GM23338 (cell line): ENCODE data around the gene CDKAL1. TPM values are rescaled to one million over a fixed set of nuclear protein-coding genes. Genes with fewer than 3 reads are reported as not detected.

Source experiments
- ATAC-seq: fragments of 200-7000 bp; cut with Tn5 transposase; 3 replicates; pipeline ENCODE4 v1.9.1; 2020
- DNase-seq: peaks from one replicate; pipeline ENCODE4 v3.0.0-alpha.2; 2015; ENCODE audit warnings: low spot score
- H2AFZ ChIP-seq: fragments of 200-600 bp; sonication (generic); 2 replicates; pipeline ENCODE4 v1.8.0; 2016; ENCODE audit warnings: antibody characterized with exemption, mild to moderate bottlenecking, moderate library complexity
- H3F3A ChIP-seq: fragments of 200-600 bp; sonication (generic); replicated peaks from 2 replicates; pipeline ENCODE4 v1.8.0; 2017; ENCODE audit warnings: antibody characterized with exemption, mixed run types, low read depth
- H3K27ac ChIP-seq: fragments of 200-600 bp; sonication (generic); 2 replicates; pipeline ENCODE4 v1.6.1; 2016; ENCODE audit warnings: low read depth
- H3K27me3 ChIP-seq: fragments of 200-600 bp; sonication (generic); 2 replicates; pipeline ENCODE4 v1.8.0; 2016; ENCODE audit warnings: mild to moderate bottlenecking, mixed run types, moderate library complexity; ENCODE audit not compliant: insufficient read depth
- H3K36me3 ChIP-seq: fragments of 200-600 bp; sonication (generic); 2 replicates; pipeline ENCODE4 v1.8.0; 2016; ENCODE audit warnings: mild to moderate bottlenecking; ENCODE audit not compliant: insufficient read depth
- H3K4me1 ChIP-seq: fragments of 200-600 bp; sonication (generic); 2 replicates; pipeline ENCODE4 v1.8.0; 2016; ENCODE audit warnings: mild to moderate bottlenecking, moderate library complexity; ENCODE audit not compliant: insufficient read depth
- H3K4me2 ChIP-seq: fragments of 200-600 bp; sonication (generic); 2 replicates; pipeline ENCODE4 v1.7.1; 2017; ENCODE audit warnings: mixed run types
- H3K4me3 ChIP-seq: fragments of 200-600 bp; sonication (generic); 2 replicates; pipeline ENCODE4 v1.6.1; 2016; ENCODE audit warnings: mixed run types
- H3K79me2 ChIP-seq: fragments of 200-600 bp; sonication (generic); replicated peaks from 2 replicates; pipeline ENCODE4 v1.8.0; 2017; ENCODE audit warnings: mild to moderate bottlenecking; ENCODE audit not compliant: insufficient read depth
- H3K9me2 ChIP-seq: fragments of 200-600 bp; sonication (generic); 2 replicates; pipeline ENCODE4 v1.8.0; 2017; ENCODE audit not compliant: insufficient read depth
- H4K20me1 ChIP-seq: fragments of 200-600 bp; sonication (generic); replicated peaks from 2 replicates; pipeline ENCODE4 v1.8.0; 2017; ENCODE audit warnings: mild to moderate bottlenecking; ENCODE audit not compliant: insufficient read depth
- H3K27ac Mint-ChIP-seq: 2 replicates; pipeline ENCODE4 v1.8.0; 2020; ENCODE audit warnings: inconsistent platforms, mild to moderate bottlenecking, moderate library complexity, mixed read lengths
- H3K27me3 Mint-ChIP-seq: 3 replicates; pipeline ENCODE4 v1.8.0; 2022; ENCODE audit warnings: low read depth, mild to moderate bottlenecking, moderate library complexity, mixed read lengths, inconsistent platforms; ENCODE audit not compliant: insufficient read depth, poor library complexity
- H3K36me3 Mint-ChIP-seq: 3 replicates; pipeline ENCODE4 v1.8.0; 2021; ENCODE audit warnings: low read depth, mild to moderate bottlenecking, inconsistent platforms, moderate library complexity, mixed read lengths
- H3K4me1 Mint-ChIP-seq: 3 replicates; pipeline ENCODE4 v1.8.0; 2020; ENCODE audit warnings: mild to moderate bottlenecking, inconsistent platforms, mixed read lengths
- H3K4me3 Mint-ChIP-seq: 3 replicates; pipeline ENCODE4 v1.8.0; 2021; ENCODE audit warnings: moderate library complexity, mild to moderate bottlenecking, inconsistent platforms, mixed read lengths
- H3K9me3 Mint-ChIP-seq: 3 replicates; pipeline ENCODE4 v1.8.0; 2020; ENCODE audit warnings: moderate library complexity, mild to moderate bottlenecking, inconsistent platforms, mixed read lengths
- CREB1 ChIP-seq: fragments of 250-450 bp; sonication (Bioruptor Pico); IDR thresholded peaks from 2 replicates; pipeline ENCODE4 v1.5.0; 2020; ENCODE audit warnings: low read depth, mild to moderate bottlenecking, moderate library complexity
- EZH2phosphoT487 ChIP-seq: fragments of 200-600 bp; sonication (generic); IDR thresholded peaks from one replicate; pipeline ENCODE4 v1.8.1; 2018; ENCODE audit warnings: antibody characterized with exemption; ENCODE audit not compliant: unreplicated experiment
- JUNB ChIP-seq: IDR thresholded peaks from one replicate; pipeline ENCODE4 v1.6.1; 2016; ENCODE audit warnings: antibody characterized with exemption; ENCODE audit not compliant: unreplicated experiment
- NANOG ChIP-seq: IDR thresholded peaks from 2 replicates; pipeline ENCODE4 v1.6.1; 2016; ENCODE audit warnings: antibody characterized with exemption, borderline replicate concordance
- POLR2AphosphoS5 ChIP-seq: IDR thresholded peaks from 2 replicates; pipeline ENCODE4 v1.6.1; 2016; ENCODE audit warnings: antibody characterized with exemption, low read depth
- ZNF114 ChIP-seq: fragments of 250-450 bp; sonication (Bioruptor Pico); IDR thresholded peaks from 2 replicates; pipeline ENCODE4 v1.5.0; 2020; ENCODE audit warnings: mild to moderate bottlenecking, moderate library complexity
- ZNF331 ChIP-seq: fragments of 250-450 bp; sonication (Bioruptor Pico); IDR thresholded peaks from 2 replicates; pipeline ENCODE4 v1.5.0; 2020; ENCODE audit warnings: low read depth, mild to moderate bottlenecking, moderate library complexity
- polyA plus RNA-seq: library from polyadenylated mRNA; unstranded; fragments of >200 nt; fragmentation: Nextera tagmentation; extraction: Ambion mirVana; gene quantifications from 2 replicates; pipeline ENCODE4 v1.2.1, GENCODE V29; 2016
- total RNA-seq: library from RNA; depleted of rRNA; stranded (reverse); fragments of >200 nt; shearing (Covaris generic); gene quantifications from 2 replicates; pipeline ENCODE4 v1.2.3, GENCODE V29; 2014
- TF ChIP-seq, protein P1 (sequence below): fragments of 250-450 bp; sonication (Bioruptor Pico); IDR thresholded peaks from 2 replicates; pipeline ENCODE4 v1.5.0; 2020; ENCODE audit warnings: mild to moderate bottlenecking, moderate library complexity
- TF ChIP-seq, protein P2 (sequence below): IDR thresholded peaks from 2 replicates; pipeline ENCODE4 v1.6.1; 2016; ENCODE audit warnings: antibody characterized with exemption
- TF ChIP-seq, protein P3 (sequence below), 2 experiments: fragments of 200-600 bp in 1 of 2; sonication (generic) in 1 of 2; conservative IDR thresholded peaks; 2 replicates each; pipeline versions ENCODE4 v1.5.1 to v1.6.1; 2016 to 2017; ENCODE audit warnings: antibody characterized with exemption in 2 of 2, low read depth in 2 of 2, mild to moderate bottlenecking in 2 of 2, moderate library complexity in 1 of 2
- TF ChIP-seq, protein P4 (sequence below): IDR thresholded peaks from one replicate; pipeline ENCODE4 v1.6.1; 2018; ENCODE audit warnings: antibody characterized with exemption; ENCODE audit not compliant: unreplicated experiment

Gene CDKAL1
- total and polyA plus RNA-seq, 2 experiments from 2014 or later: 17.8 to 35.0 TPM

DNA sequence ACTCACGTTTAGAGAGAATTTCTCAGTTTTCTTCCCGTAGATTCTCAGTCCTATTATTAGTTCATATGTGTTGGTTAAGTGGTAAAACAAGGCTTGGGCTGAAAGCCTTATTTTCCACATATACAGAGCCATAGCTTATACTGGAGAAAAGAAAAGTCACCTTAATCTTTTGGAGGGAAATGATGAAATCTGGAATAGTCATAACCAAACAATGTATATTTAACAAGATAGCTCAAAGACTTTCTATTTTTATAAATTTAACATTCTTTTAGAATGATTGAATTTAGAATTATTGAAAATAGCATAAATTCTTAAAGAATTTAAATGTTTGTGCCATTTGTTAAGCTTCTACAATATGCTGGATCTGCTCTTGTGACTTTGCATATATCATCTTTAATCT, 85.8 kb downstream of the CDKAL1 start (continued):
- TF ChIP-seq, protein P1, sequence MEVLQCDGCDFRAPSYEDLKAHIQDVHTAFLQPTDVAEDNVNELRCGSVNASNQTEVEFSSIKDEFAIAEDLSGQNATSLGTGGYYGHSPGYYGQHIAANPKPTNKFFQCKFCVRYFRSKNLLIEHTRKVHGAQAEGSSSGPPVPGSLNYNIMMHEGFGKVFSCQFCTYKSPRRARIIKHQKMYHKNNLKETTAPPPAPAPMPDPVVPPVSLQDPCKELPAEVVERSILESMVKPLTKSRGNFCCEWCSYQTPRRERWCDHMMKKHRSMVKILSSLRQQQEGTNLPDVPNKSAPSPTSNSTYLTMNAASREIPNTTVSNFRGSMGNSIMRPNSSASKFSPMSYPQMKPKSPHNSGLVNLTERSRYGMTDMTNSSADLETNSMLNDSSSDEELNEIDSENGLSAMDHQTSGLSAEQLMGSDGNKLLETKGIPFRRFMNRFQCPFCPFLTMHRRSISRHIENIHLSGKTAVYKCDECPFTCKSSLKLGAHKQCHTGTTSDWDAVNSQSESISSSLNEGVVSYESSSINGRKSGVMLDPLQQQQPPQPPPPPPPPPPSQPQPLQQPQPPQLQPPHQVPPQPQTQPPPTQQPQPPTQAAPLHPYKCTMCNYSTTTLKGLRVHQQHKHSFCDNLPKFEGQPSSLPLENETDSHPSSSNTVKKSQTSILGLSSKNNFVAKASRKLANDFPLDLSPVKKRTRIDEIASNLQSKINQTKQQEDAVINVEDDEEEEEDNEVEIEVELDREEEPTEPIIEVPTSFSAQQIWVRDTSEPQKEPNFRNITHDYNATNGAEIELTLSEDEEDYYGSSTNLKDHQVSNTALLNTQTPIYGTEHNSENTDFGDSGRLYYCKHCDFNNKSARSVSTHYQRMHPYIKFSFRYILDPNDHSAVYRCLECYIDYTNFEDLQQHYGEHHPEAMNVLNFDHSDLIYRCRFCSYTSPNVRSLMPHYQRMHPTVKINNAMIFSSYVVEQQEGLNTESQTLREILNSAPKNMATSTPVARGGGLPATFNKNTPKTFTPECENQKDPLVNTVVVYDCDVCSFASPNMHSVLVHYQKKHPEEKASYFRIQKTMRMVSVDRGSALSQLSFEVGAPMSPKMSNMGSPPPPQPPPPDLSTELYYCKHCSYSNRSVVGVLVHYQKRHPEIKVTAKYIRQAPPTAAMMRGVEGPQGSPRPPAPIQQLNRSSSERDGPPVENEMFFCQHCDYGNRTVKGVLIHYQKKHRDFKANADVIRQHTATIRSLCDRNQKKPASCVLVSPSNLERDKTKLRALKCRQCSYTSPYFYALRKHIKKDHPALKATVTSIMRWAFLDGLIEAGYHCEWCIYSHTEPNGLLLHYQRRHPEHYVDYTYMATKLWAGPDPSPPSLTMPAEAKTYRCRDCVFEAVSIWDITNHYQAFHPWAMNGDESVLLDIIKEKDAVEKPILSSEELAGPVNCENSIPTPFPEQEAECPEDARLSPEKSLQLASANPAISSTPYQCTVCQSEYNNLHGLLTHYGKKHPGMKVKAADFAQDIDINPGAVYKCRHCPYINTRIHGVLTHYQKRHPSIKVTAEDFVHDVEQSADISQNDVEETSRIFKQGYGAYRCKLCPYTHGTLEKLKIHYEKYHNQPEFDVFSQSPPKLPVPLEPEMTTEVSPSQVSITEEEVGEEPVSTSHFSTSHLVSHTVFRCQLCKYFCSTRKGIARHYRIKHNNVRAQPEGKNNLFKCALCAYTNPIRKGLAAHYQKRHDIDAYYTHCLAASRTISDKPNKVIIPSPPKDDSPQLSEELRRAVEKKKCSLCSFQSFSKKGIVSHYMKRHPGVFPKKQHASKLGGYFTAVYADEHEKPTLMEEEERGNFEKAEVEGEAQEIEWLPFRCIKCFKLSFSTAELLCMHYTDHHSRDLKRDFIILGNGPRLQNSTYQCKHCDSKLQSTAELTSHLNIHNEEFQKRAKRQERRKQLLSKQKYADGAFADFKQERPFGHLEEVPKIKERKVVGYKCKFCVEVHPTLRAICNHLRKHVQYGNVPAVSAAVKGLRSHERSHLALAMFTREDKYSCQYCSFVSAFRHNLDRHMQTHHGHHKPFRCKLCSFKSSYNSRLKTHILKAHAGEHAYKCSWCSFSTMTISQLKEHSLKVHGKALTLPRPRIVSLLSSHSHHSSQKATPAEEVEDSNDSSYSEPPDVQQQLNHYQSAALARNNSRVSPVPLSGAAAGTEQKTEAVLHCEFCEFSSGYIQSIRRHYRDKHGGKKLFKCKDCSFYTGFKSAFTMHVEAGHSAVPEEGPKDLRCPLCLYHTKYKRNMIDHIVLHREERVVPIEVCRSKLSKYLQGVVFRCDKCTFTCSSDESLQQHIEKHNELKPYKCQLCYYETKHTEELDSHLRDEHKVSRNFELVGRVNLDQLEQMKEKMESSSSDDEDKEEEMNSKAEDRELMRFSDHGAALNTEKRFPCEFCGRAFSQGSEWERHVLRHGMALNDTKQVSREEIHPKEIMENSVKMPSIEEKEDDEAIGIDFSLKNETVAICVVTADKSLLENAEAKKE (CRISPR knock-in tag): no peak
- TF ChIP-seq, protein P2, sequence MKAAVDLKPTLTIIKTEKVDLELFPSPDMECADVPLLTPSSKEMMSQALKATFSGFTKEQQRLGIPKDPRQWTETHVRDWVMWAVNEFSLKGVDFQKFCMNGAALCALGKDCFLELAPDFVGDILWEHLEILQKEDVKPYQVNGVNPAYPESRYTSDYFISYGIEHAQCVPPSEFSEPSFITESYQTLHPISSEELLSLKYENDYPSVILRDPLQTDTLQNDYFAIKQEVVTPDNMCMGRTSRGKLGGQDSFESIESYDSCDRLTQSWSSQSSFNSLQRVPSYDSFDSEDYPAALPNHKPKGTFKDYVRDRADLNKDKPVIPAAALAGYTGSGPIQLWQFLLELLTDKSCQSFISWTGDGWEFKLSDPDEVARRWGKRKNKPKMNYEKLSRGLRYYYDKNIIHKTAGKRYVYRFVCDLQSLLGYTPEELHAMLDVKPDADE: no peak

DNA sequence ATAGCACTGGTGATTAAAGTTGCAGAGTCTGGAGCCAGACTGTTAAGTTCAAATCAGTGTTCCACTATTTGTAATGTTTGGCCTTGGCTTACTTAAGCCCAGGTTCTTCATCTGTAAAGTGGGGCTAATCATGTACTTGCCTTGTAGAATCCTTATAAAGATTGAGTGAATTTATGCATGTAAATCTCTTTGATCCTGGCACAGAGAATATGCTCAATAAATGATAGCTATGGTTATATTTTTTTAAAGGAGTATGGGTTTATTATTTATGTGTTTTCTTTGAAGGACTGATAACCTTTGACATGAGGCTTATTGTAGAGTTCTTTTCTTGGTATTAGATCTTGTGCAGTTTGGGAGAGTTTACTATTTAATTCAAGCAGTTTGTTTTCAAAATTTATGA, 89.5 kb downstream of the CDKAL1 start:
- Mint-ChIP-seq H3K36me3 (no peaks in the 10 kb centered on the region), H3K27me3 (no peaks in the 10 kb centered on the region)
- ATAC-seq: no peak
- TF ChIP-seq ZNF331 (CRISPR knock-in tag): no peak
- TF ChIP-seq, protein P2: no peak
- TF ChIP-seq, protein P3, sequence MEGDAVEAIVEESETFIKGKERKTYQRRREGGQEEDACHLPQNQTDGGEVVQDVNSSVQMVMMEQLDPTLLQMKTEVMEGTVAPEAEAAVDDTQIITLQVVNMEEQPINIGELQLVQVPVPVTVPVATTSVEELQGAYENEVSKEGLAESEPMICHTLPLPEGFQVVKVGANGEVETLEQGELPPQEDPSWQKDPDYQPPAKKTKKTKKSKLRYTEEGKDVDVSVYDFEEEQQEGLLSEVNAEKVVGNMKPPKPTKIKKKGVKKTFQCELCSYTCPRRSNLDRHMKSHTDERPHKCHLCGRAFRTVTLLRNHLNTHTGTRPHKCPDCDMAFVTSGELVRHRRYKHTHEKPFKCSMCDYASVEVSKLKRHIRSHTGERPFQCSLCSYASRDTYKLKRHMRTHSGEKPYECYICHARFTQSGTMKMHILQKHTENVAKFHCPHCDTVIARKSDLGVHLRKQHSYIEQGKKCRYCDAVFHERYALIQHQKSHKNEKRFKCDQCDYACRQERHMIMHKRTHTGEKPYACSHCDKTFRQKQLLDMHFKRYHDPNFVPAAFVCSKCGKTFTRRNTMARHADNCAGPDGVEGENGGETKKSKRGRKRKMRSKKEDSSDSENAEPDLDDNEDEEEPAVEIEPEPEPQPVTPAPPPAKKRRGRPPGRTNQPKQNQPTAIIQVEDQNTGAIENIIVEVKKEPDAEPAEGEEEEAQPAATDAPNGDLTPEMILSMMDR (conservative IDR thresholded peaks at IDR 0.05; ENCODE audit: low read depth in 2 of 2): no peak
- TF ChIP-seq, protein P4, sequence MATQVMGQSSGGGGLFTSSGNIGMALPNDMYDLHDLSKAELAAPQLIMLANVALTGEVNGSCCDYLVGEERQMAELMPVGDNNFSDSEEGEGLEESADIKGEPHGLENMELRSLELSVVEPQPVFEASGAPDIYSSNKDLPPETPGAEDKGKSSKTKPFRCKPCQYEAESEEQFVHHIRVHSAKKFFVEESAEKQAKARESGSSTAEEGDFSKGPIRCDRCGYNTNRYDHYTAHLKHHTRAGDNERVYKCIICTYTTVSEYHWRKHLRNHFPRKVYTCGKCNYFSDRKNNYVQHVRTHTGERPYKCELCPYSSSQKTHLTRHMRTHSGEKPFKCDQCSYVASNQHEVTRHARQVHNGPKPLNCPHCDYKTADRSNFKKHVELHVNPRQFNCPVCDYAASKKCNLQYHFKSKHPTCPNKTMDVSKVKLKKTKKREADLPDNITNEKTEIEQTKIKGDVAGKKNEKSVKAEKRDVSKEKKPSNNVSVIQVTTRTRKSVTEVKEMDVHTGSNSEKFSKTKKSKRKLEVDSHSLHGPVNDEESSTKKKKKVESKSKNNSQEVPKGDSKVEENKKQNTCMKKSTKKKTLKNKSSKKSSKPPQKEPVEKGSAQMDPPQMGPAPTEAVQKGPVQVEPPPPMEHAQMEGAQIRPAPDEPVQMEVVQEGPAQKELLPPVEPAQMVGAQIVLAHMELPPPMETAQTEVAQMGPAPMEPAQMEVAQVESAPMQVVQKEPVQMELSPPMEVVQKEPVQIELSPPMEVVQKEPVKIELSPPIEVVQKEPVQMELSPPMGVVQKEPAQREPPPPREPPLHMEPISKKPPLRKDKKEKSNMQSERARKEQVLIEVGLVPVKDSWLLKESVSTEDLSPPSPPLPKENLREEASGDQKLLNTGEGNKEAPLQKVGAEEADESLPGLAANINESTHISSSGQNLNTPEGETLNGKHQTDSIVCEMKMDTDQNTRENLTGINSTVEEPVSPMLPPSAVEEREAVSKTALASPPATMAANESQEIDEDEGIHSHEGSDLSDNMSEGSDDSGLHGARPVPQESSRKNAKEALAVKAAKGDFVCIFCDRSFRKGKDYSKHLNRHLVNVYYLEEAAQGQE: no peak
- TF ChIP-seq JUNB: no peak
- no peak for TF ChIP-seq ZNF114
- no peak for TF ChIP-seq NANOG
- TF ChIP-seq EZH2phosphoT487: no peak
- TF ChIP-seq POLR2AphosphoS5: no peak
- no peak for TF ChIP-seq CREB1 (CRISPR knock-in tag)

More for the DNA sequence above, 89.5 kb downstream of the CDKAL1 start:
- Histone ChIP-seq H3F3A (no peaks in the 10 kb centered on the region), H2AFZ (no peak overlapping the region), H3K79me2 (peaks cover 5% of the 10 kb centered on the region; the same call in 1 of the 2 replicates), H3K4me3 (no peak overlapping the region), H4K20me1 (no peaks in the 10 kb centered on the region), H3K4me2 (no peak overlapping the region), H3K36me3 (no peaks in the 10 kb centered on the region), H3K27ac (no peak overlapping the region), H3K9me2 (no peaks in the 10 kb centered on the region), H3K4me1 (peaks cover 9% of the 10 kb centered on the region), H3K27me3 (no peaks in the 10 kb centered on the region)
- Mint-ChIP-seq H3K9me3 (no peaks in the 10 kb centered on the region), H3K4me3 (no peak overlapping the region), H3K4me1 (peaks cover 18% of the 10 kb centered on the region), H3K27ac (no peak overlapping the region)
- DNase-seq: no peak
